NCI-H2107 (cell line): ENCODE measurements around the gene SMCO4.
A peak's percentile ranks its signal among the peaks of the same experiment; 100 is the strongest.

Experiments
- DNase-seq: peaks from one replicate; lab custom pipeline; 2025; lab: John Stamatoyannopoulos, UW

SMCO4 gene

GRCh38 chr11:93504110-93505095 is 38.8 kb downstream of the SMCO4 start:
- DNase-seq = no peak

GRCh38 chr11:93501856-93502255 is 41.3 kb downstream of the SMCO4 start:
- no peak for DNase-seq

- DNase-seq = peak; percentile 23
These were observed 42.4 kb downstream of the SMCO4 start for GRCh38 chr11:93500759-93501158.

GRCh38 chr11:93498641-93499040 is 44.5 kb downstream of the SMCO4 start:
- DNase-seq = no peak

GRCh38 chr11:93498161-93498560 is 45.0 kb downstream of the SMCO4 start:
- no peak for DNase-seq

GRCh38 chr11:93497596-93497995 is 45.6 kb downstream of the SMCO4 start:
- DNase-seq = no peak

GRCh38 chr11:93494357-93494756 is 48.8 kb downstream of the SMCO4 start:
- no peak for DNase-seq

- no peak for DNase-seq
These were observed 49.8 kb downstream of the SMCO4 start for GRCh38 chr11:93493252-93493897.

GRCh38 chr11:93492464-93493251 is 50.5 kb downstream of the SMCO4 start:
- DNase-seq = no peak

- DNase-seq = no peak
These were observed 51.2 kb downstream of the SMCO4 start for GRCh38 chr11:93491973-93492372.

- no peak for DNase-seq
These were observed 52.1 kb downstream of the SMCO4 start for GRCh38 chr11:93490996-93491618.

GRCh38 chr11:93489841-93490240 is 53.4 kb downstream of the SMCO4 start:
- DNase-seq = no peak

- DNase-seq = peak; percentile 19
These were observed 56.1 kb downstream of the SMCO4 start for GRCh38 chr11:93487032-93487483.

GRCh38 chr11:93485983-93486382 is 57.2 kb downstream of the SMCO4 start:
- no peak for DNase-seq

- DNase-seq = no peak
These were observed 58.5 kb downstream of the SMCO4 start for GRCh38 chr11:93484716-93485115.

- DNase-seq = no peak
These were observed 60.6 kb downstream of the SMCO4 start for GRCh38 chr11:93482556-93482955.

GRCh38 chr11:93481696-93482095 is 61.5 kb downstream of the SMCO4 start:
- DNase-seq = no peak

- DNase-seq = no peak
These were observed 61.9 kb downstream of the SMCO4 start for GRCh38 chr11:93481279-93481678.

GRCh38 chr11:93480756-93481155 is 62.4 kb downstream of the SMCO4 start:
- DNase-seq = no peak

- no peak for DNase-seq
These were observed 62.9 kb downstream of the SMCO4 start for GRCh38 chr11:93480256-93480655.

- DNase-seq = no peak
These were observed 64.3 kb downstream of the SMCO4 start for GRCh38 chr11:93478841-93479240.

GRCh38 chr11:93477684-93478234 is 65.4 kb downstream of the SMCO4 start:
- DNase-seq = no peak
